Putamen (tissue), 1 donor: Measurements from ENCODE around the gene SMIM38.
A peak's percentile ranks its signal among the peaks of the same experiment; 100 is the strongest.

Source experiments
- DNase-seq: peaks from one replicate; pipeline ENCODE4 v3.0.0-alpha.2; 2016; ENCODE audit warnings: low spot score

Gene SMIM38

DNA sequence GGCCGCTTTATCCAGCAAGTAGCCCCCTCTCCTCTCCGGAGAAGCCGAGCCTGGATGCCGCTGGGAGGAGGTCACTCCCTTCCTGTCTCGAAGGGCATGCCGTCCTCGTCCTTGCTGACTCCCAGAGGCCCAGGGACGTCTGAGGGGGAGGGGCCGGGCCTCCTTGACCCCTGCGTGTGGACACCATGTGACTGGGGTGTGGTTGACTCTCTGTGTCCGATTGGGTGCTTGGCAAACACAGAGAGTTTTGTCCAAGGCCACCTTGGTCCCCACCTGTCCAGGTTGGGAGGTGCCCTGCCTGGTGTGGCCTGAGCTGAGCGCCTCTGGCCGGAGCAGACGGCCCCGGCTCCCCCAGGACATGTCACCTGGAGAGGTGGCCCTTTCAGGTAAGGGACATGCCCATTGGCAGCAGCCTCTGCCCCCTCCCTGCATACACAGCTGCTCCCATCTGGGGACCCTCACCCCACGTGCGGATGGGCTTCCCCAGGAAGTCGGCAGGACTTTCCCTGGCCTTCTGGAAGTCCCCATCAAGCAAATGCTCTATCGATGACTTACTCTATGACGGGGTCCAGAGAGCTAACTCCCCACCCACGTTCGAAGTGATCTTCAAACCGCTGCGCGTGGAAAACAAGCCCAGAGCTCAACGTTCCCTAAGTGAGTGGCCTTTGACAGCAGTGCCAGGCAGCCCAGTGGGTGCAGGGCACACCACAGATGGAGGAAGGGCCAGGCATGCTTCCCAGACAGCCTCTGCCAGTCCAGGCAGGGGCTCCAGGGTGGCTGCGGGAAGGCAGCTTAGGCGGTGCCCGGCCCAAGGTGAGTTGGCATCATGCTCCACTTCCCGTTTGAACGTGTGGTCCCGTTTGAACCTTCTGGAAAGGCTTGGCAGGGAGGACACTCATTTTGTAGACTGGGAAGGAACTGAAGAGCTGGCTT, at the start of gene SMIM38:
Gene SMIM38, plus strand, starts transcription at position 634 of the 933 bp plus-strand sequence. CDS start 1,912 bp downstream, outside the sequence.
- no peak for DNase-seq

GRCh38 chr11:69106031-69106811, 49.5 kb upstream of the SMIM38 start:
- DNase-seq: no peak

DNA sequence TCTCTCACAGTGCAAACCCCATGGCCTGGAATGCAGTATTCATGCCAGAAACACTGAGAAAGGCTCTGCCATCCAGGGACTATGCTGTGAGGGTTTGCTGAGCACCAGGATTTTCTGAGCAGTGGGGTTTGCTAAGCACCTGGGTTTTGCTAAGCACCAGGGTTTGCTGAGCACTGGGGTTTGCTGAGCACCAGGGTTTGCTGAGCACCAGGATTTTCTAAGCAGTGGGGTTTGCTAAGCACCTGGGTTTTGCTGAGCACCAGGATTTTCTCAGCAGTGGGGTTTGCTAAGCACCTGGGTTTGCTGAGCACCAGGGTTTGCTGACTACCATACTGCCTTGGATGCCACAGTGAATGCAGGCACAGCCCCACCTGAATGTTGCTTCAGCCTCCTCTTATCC, 48.3 kb upstream of the SMIM38 start:
- no peak for DNase-seq

DNA sequence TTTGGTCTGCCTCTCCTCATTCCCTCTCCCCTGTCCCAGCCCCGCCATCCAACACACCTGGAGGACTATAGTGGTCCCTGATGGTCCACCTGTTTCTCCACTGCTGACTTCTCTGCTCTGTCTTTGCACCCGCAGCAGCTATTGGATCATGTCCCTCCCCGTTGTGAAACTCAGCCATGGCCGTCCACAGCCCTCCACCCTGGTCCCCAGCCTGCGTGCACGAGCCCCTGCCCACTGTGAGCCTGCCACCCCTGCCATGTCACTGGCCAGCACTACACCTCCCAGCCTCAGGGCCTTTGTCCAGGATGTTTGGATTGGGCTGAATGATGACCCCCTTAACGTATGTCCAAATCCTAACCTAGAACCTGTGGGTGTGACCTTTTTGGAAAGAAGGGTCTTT, 47.7 kb upstream of the SMIM38 start:
- DNase-seq: no peak

DNA sequence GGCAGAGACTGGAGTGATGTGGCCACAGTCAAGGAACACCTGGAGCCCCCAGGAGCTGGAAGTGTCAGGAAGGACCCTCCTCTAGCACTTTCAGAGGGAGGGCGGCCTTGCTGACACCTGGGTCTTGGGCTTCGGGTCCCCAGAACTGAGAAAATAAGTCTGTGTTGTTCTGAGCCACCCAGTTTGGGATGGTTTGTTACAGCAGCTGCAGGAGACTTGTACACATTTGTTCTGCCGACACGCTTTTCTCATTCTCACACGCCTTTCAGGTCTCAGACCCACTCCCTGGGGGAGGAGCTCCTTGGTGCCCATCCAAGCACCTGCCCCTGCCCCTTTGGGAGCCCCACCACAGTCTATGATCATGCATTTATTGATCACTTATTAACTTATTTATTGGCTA, 47.2 kb upstream of the SMIM38 start:
- DNase-seq: no peak

DNA sequence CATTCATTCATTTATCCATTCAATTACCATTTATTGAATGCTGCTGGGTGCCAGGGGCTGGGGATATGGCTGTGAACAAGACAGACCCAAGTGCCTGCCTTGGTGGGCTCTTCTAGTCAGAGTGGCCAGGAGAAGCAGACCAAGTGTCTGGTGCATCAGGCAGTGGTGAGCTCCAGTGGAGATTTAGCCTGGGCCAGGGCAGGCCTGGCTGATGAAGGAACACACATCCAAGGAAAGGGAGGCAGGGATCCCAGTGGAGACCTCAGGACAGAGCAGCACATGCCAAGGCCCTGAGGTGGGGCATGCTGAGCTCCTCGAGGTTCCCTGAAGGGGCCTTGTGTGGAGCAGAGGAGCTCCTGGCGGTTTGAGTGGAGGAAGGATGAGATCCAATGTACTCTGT, 46.6 kb upstream of the SMIM38 start:
- no peak for DNase-seq

DNA sequence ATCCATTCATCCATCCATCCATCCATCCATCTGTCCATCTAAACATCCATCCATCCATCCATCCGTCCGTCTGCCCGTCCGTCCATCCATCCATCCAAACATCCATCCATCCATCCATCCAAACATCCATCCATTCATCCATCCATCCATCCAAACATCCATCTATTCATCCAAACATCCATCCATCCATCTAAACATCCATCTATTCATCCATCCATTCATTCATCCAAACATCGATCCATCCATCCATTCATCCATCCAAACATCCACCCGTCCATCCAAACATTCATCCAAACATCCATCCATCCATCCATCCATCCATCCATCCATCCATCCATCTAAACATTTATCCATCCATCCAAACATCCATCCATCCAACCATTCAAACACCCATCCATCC, 45.3 kb upstream of the SMIM38 start:
- DNase-seq: no peak

DNA sequence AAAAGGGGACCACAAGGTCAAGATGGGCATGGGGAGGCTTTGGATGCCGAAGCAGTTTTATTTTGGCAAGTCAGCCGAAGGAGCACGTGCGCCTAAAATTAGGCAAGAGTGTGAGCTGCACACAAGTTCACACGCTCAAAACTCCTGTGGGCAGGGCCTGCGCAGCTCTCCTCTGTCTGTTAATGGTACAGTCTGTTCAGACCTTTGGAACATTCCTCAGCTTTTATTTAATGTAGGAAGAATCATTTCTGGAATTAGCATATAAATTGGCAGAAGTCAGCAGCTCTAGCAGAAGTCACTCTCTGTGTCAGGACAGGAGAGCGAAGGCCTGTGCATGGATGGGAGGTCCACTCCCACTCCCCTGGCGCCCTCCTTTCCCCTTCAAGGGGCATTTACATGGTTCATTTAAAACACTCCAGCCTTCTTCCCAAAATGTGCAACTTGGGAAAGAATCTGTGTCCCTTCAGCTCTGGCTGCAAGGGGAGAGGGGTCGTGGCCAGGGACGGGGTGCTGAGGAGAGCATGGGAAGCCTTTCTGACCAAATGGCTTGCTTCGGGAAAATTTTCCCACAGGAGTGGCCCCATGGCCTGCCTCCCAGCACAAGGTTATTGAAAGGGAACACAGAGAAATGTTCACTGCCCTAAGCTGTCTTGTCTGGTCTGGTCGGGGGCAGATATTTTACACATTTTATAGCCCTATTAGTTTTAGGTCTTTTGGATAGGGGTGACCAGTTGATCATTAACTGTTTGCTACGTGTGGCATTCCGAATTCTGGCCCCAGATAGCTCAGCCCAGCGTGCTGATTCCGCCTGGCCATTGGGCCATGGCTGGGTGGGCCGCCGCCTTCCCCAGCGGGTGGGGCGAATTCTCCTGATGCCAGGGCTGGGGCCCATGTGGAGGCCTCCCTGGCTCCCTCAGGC, 43.9 kb upstream of the SMIM38 start:
- DNase-seq: peak; percentile 50

DNA sequence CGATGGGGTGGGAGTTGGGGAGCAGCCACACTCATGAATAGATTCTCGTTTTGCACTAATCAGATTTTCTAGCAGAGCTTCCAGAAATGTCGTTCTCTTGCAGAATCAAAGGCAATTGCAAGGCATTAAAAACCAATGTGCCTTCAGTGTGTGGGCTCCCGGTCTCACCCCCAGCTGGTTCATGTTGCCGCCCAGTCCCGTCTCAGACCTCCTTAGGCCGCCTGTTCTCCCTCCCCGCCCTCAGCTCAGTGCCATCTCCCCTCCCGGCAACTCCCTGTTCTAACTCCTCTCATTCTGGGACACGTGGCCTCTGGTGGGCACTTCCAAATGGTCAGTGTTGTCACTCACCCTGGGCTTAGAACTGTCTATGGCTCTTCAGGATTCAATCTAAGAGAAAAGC, 42.5 kb upstream of the SMIM38 start:
- no peak for DNase-seq

DNA sequence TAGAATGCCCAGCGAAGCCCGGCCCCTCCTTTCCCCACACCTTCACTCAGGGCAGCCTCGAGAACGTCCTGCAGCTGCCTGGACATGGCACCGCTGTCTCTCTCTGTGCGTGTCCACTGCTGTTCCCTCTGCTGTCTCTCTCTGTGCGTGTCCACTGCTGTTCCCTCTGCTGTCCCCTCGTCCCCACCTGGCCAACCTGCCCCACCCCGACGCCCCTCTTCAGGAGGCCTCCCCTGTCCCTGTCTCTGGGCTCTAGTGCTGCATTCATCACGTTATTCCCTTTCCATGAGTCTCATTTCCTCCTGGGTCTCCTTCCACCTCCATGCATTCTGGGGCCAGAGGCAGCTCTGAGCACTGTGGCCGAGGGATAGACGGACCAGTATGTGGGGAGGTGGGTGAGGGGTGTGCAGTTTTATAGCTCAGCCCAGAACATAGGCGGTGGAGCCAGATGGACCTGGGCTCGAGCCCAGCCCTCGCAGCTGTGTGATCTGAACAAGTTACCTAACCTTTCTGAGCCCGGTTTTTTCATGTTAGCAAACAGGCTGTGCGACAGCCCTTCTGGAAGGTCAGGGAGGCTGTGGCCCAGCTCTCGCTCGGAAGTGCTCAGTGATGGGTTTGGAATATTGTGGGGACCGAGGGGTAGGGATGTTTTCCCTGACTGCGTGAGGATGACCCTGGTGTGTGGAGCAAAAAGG, 41.9 kb upstream of the SMIM38 start:
- no peak for DNase-seq

- no peak for DNase-seq
Measured at GRCh38 chr11:69114362-69114761, 41.4 kb upstream of the SMIM38 start.

- DNase-seq: no peak
Measured at GRCh38 chr11:69114811-69115523, 40.8 kb upstream of the SMIM38 start.

DNA sequence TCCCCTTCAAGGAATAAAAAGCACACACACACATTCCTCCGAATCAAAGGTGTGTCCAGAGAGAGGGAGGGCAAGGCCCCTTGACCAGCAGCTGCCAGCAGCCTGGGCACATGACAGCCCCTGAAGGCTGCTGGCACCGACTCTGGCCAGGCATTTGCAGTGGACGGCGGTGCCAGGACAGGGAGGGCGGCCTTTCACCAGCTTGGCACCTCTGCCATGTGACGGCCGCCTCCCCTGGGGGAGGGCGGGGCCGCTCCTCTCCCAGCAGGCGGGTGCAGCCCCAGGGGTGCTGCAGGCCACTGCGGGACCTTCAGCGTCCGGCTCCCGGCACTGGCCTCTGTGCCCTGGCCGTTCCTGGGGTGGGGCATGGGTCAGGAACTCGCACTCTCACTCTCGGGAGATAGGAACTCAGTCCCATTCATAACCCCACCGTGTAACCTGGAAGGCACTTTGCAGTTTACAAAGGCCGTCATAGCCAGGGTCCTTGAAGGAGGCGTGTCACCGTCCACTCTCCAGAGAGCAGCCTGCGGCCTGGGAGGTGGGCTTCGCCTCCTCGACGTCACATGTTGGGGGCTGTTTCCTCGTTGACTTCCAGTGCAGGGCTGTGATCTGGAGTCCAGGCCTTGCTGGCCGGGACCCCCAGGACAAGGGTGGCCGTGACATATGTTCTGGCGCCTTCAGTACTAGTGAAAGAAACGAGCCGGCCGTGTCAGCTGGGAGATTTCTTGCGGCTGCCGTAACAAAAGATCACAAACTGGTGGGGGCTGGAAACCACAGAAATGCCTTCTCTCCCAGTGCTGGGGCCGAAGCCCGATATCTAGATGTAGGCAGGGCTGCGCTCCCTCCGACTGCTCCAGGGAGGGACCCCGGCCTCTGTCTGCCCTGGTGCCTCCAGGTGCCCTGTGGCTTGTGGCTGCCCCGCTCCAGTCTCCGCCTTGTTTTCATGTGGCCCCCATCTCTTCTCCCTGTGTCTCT, 39.9 kb upstream of the SMIM38 start:
- DNase-seq: no peak

- no peak for DNase-seq
Measured at GRCh38 chr11:69116671-69117070, 39.1 kb upstream of the SMIM38 start.

DNA sequence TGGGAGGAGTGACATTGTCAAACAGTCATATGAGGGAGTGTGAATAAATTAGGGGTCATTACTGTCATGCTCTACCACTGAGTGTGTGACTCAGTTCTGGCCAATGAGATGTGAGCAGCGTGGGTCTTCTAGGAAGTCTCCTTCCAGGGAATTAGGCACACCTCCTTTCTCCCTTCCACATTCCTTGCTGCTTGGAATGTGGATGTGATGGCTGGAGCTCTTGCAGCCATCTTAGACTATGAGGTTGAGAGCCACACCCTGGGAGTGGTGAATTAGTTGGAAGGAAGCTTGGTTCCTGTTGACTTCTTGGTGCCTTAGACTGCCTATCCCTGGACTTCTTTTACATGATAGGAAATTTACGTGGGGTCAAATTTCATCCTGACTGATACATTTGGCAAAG, 36.5 kb upstream of the SMIM38 start:
- DNase-seq: no peak

- DNase-seq: no peak
Measured at GRCh38 chr11:69120096-69120875, 35.4 kb upstream of the SMIM38 start.

DNA sequence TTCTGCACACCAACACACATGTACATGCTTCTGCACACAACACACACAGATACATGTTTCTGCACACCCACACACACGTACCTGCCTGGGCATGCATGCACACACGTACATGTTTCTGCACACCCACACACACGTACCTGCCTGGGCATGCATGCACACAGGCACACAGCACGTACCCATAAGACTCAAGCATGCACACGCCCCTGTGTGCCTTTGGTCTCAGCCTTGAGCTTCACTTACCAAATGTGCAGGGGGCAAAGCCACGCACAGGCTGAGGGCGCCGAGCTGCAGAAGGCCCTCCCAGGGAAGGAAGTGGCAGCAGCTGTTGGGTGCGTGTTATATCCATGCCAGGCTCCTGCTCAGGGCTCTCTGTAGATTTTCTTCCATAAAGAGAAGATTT, 34.7 kb upstream of the SMIM38 start:
- DNase-seq: no peak

DNA sequence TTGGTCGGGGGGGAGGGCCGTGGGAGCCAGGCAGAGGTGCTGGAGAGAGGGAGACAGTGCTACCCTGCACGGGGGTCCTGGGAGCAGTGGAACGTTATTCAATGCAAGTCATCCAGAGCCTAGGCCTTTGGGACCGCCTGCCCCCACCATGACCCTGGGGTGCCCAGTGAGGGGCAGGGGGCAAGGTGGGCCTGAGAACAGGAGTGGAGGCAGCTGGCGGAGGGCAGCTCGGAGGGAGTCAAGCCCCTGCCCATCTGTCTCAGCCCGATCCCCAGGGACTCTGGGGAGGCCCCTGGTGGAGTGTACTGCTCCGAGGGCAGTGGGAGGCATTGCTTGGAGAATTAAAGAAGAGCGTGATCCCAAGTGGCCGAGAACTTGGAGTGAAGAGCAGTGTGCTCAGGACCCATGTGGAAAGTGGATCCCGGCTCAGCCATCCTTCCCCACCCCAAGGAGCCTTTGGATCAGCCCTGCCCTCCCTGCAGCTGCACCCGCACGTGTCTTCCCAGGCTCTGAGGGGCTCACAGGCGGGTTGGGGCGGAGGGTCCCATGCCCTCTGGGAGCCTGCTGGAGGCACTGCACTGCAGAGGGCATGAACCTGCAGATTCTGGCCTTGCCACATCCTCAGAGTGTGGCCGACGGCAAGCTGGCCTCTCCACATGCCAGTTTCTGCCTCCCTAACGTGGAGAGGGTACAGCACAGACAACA, 34.0 kb upstream of the SMIM38 start:
- no peak for DNase-seq
